ENCODE data around the gene QSOX1.

Gene QSOX1

DNA sequence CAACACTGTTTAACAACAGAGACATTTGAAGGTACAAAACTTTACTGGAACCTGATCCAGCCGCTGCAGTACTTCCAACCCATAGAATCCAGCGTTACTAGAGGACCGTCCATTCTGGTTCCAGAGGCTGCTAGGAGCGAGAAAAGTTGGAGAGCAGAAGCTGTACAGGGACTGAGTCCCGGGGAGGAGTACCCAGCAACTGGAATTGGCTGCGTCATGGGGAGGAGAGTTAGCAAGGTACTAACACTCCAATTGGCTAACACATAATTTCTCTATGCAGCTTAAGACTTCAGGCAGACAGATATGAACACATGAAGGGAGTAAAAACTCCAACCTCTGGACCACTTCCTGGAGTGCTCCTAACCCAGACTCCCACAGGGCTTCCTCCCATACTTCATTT is 2.1 kb upstream of the QSOX1 start:
- DNase-seq: no peak

GRCh38 chr1:180153032-180153431 is 1.6 kb upstream of the QSOX1 start:
- DNase-seq: no peak

DNA sequence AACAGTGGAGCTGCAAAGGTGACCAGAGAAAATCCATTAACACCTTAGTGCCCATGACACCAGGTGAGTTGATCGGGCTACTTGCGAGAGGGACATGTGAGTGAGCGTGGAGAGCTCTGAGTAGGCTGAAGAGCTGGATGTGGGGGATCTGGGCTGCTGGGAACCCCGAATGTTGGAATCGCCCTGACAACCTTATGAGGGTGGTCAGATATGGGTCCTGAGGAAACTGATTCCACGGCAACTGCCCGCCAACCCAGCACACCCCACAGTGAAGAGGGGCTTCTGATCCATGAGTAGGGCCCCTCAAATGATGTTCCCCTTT is 705 bp upstream of the QSOX1 start:
- DNase-seq: no peak

GRCh38 chr1:180155182-180155682 is 563 bp downstream of the QSOX1 start:
- DNase-seq: no peak

GRCh38 chr1:180156201-180156600 is 1.5 kb downstream of the QSOX1 start:
- no peak for DNase-seq

DNA sequence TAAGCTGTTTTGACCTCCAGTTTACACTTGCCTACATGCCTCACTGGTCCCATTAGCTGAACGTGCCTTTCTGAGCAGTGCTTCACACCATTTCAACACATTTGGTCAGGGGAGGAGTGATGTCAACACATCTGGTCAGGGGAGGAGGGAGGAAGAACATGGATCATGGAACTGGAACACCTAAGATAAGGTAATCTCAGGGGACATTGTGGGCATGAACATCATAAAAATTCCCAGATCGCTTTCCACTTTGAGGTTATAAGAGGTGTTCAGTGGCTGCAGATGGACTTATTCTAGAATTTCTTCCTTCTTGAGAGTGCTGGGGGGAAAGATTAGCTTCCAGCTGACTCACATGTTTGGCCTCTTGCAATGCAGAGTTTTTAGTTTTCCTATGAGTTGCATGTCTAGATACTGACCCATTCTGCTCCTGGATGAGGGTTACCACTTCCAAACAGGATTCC is 2.0 kb downstream of the QSOX1 start:
- DNase-seq: no peak

GRCh38 chr1:180157108-180157507 is 2.4 kb downstream of the QSOX1 start:
- no peak for DNase-seq

- DNase-seq: no peak
Observed at GRCh38 chr1:180157576-180158057, 2.9 kb downstream of the QSOX1 start.

DNA sequence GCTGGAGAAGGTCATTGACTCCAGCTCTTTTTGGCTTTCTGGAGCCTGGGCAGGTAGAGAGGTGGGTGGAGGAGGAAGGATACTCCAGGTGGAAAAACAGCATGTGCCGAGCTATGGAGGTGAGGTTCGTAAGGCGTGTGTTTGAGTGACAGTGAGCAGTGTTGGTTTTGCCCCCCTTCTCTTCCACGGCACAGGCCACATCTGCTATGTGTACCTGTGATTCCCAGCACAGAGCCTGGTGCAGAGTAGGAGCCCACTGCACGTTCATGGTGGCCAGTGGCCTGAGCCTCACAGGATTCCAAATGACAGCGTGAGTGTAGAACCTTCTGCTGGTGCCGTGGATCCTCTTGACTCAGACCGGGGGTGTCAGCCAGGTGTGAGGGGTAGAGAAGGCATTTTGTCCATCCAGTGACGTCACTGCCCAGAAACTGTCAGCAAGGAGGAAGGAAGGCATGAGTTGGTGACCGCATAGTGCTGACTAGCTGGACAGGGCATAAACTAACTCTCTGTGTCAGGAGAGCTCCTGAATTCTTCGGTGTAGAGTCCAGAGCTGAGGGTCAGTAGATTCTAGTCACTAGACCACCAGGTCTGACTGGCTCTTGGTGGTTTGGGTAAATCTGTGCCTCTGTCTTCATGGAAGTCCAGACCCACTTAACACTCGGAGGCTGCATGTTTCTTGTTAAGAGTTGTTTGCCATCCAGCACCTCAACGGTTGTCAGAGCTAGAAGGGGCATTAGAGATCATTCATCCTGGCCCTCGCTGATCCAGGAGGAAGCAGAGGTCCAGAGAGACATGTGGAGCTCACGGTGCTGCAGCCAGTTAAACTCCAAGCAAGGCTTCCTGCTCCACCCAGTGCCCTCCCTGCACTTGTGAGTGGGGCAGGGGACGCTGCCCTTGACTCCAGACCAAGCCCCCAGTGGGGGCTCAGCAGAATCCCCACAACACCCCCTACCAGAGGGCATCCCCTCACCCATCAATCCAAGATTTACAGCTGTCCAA is 3.8 kb downstream of the QSOX1 start:
- no peak for DNase-seq

DNA sequence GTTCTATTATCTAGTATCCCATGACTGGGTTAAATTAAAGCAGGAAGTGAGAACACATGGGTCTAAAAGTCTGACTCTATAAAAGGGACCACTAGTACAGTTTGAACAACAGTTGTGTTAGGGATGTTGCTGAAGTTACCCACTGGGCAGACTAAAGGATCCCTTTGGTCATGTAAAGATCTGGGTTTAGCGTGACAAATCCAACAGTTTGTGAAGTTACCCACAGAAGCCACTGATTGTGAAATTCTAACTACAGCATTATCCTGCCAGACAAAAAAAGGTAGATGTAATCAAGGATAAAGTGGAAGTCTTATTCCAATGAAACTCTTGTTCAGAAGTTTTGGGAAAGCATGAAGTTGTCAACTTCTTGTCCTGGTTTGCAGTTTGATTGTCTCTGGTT is 5.7 kb downstream of the QSOX1 start:
- DNase-seq: no peak

DNA sequence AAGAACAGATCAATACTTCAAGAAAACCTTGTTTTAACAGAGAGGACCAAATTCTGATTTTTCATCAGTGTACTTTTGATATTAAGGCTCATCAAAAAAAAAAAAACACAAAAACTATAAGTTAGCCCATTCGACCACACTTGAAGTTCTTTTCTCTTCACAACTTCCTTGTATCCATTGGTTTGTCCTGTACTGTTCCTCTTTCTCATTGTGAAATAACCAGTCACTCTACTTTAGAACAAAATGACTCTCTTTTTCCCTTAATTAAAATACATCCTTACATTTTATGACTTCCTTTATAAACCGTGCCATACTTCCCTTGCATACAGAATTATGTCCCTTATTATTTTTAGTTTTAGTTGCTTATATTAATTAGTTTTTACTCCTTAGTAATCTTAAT is 8.4 kb downstream of the QSOX1 start:
- DNase-seq: no peak

GRCh38 chr1:180165096-180165495 is 10.4 kb downstream of the QSOX1 start:
- DNase-seq: no peak

DNA sequence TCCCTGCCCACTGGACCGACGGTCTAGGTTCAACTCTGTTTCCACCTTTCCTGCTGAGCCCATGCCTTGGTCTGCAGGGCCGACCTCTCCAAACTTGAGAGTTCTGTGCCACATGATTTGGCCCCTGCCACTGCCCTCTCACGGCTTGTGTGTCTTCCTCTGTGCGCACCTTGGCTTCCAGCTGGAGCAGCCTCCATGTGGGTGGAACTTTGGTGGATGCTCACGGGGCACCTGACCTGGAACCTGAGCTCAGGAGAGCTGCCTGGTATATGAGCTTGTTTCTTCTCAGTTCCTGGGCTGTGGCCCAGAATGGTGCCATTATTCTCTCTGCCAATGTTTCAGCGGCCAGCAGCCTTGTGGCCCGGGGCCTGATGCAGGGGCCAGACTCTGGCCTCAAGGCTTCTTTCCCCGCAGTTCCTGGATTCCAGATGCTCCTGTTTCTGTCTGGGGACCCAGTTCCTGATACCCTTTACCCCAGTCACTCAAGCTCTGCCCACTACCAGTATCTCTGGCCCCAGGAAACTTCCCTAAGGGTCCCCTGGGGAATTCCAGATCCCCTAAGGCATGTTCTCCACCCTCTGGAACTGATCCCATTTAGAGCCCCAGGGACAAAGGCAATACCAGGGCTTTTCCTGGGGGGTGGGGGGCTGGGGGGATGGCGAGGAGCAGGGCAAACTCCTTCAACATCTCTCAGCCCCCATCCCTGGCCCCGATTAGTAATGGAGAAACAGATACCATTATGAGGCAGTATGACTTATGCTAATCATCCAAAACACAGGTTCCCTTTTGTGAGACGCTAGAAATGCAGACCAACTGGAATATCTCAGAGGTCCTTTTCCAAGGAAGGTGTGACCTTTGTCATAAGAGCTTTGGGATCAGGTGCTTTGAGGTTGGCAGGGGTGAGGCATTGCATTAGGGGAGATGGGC is 11.1 kb downstream of the QSOX1 start:
- DNase-seq: no peak

DNA sequence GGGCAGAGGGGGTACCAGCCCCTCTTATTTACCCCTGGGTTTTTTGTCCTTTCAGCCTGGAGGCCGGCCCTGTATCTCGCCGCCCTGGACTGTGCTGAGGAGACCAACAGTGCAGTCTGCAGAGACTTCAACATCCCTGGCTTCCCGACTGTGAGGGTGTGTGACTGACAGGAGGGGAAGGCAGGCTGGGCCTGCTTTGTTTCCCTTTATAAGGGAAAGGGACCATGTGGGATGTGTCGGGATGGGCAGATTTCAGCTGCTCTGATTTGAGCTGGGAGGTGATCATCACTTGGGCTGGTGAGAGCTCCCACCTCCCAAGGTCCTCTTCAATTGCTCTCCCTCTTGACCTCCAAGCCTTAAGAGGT is 11.7 kb downstream of the QSOX1 start:
- DNase-seq: no peak

DNA sequence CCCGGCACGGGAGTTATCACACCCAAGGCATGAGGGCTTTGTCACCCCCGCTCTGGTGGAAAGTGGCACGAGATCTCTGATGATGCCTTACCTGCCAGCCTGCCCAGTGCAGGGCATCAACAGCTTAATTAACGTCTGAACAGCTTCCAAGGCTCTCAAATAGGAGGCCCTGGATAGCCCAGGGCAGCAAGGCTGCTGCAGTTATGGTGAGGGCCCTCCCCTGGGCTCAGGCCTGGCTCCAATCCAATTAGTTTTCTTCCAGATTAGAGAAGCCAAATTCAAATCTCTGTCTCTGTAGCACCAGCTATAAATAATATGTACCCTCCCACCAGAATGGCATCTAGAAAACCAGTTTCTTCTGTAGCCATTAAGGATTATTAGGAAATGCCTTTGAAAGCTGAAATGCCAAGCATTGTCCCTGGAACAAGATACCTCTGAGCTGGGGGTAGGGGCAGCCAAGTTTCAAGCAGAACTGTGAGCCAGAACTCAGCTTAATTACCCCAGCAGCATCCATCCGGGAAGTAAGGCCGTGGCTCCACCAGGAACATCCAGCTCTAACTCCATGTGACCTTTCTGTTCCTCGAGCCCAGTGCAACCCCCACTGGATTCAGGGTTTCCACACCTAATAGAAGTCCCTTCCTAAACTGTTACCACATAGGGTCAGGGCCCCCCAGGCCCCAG is 12.5 kb downstream of the QSOX1 start:
- no peak for DNase-seq

DNA sequence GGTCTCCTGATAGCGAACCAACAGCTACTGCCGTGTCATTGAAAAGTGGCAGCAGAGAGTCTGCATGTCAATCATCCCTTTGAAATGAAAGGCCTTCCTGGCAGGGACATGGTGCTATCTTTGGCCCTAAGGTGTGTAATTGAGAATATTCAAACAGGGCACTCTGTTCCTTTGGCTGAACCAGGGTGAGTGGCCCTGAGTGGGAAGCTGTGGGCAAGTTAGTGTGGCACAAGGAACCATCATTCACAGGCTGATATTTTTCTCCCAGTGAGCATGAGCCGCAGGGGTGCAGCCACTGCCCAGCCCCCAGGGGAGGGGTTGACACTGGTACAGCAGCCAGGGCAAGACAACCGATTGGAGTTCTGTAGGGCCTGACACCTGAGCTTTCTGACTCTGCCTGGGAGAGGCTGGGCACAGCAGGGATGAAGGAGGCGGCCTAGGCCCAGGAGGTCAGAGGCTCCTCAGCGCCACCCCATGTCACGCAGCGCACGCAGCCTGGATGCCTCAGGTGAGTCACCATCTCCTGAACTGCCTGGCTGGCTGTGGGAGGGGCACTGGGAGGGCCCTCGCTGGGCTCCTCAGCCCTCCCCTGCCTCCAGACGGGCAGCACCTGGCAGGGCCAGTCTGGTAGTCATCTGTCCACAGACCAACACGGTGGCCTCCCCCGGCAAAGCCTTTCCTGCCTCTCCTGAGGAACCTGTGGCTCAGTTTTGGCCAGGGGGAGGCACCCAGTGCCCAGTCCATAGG is 13.2 kb downstream of the QSOX1 start:
- peak; percentile 96 for DNase-seq

DNA sequence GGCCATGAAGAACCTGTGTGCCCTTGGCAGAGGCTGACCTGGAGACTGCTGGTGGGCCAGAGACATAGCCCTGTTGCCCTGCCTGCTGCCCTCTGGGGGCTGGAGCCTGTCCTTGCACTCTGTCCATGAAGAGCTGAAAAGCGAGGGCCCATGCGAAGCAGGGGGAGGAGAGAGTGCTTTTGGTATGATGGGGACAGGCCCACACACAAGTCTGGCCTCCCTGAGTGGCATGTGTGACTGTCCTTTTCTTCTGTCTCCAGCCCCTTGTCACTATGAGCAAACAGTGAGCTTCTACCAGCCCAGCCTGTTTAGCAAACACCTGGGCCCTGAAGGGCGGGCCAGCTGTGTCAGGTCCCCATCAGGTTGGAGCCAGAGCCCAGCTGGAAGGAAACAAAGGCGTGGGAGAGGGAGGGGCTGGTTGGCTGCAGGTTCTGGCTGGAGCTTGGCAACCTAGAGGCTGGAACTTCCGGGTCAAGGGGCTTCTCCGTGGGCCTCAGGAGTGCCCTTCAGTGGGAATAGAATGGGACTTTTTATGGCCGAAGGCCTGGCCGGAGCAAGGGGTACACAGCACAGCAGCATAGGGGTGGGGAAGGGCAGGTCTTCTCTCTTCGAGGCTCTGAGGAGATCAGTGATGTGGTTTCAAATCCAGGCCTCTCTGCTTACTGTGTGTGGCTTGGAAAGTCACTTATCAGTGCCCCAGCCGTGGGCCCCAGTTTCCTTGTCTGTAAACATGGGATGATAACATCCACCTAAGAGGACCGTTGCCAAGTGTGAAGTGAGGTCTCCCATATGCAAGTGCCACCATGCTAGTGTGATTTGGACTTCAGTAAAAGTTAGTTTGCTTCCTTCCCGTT is 14.3 kb downstream of the QSOX1 start:
- DNase-seq: peak; percentile 91

DNA sequence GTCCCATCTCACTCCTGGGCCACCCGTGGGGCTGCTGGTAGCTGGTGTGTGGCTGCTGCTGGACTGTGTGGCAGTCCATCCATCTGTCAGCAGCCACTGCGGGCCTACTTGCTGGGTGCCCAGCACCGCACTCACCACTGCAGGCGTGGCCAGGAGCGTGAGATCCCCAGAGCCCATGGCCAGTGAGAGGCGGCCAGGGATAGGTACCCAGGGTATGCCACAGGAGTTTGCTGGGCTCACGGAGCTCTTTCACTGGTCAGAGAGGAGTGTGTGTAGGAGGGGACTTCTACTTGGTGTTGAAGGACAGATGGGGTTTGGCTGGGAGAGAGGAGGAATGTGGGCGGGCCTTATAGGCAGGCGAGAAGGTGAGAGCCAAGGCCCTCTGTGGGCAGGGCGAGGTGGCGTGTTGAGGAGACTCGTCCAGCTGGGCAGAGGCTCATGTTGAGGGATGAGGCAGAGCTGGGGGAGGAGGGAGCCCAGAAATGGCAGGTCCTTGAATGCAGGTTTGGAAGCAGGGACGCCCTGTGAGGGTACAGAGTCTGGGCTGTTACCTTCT is 15.0 kb downstream of the QSOX1 start:
- DNase-seq: no peak

GRCh38 chr1:180170546-180171151 is 16.0 kb downstream of the QSOX1 start:
- no peak for DNase-seq

DNA sequence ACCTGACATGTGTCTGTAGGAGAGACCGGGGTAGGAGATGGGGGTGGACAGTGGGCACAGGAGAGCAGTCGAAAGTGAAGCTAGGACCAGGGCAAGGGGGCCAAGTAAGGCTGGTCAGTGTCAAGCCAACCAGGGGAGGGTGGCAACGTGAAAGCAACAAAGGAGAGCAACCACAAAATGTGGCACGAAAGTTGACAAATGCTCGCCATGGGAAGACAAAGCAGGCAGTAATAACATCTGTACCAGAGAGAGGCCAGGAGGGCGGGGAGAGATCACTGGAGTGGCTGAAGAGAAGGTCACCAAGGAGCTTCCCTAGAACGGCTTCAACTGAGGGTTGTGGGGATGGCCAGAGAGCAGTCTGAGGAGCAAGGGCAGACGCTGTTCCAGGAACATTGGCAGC is 17.0 kb downstream of the QSOX1 start:
- DNase-seq: no peak

Data from NCI-H510A (cell line).